SK-N-SH treated with all-trans-retinoic acid at 6 μM for 48 hours (cell line): ENCODE results near the gene FCN2.

ENCODE experiments used
- ATAC-seq: fragments of 200-7000 bp; cut with Tn5 transposase; 3 replicates; pipeline ENCODE4 v1.9.1; 2020; ENCODE audit warnings: mild to moderate bottlenecking, moderate library complexity
- ARNTL ChIP-seq: fragments of 450-650 bp; formaldehyde crosslinking; IDR thresholded peaks from 2 replicates; pipeline ENCODE4 v1.5.0; 2020; ENCODE audit warnings: low read depth, mild to moderate bottlenecking, moderate library complexity, borderline replicate concordance
- BACH2 ChIP-seq: fragments of 250-450 bp; sonication (Bioruptor Pico); IDR thresholded peaks from 2 replicates; pipeline ENCODE4 v1.9.0; 2021; ENCODE audit warnings: mild to moderate bottlenecking, borderline replicate concordance
- CREB5 ChIP-seq: fragments of 250-450 bp; sonication (Bioruptor Pico); IDR thresholded peaks from 2 replicates; pipeline ENCODE4 v1.5.1; 2020; ENCODE audit warnings: low read depth, mild to moderate bottlenecking, moderate library complexity
- CSDC2 ChIP-seq: fragments of 250-450 bp; sonication (Bioruptor Pico); IDR thresholded peaks from 2 replicates; pipeline ENCODE4 v1.5.0; 2020; ENCODE audit warnings: mild to moderate bottlenecking, moderate library complexity
- ESRRG ChIP-seq: fragments of 250-450 bp; sonication (Bioruptor Pico); IDR thresholded peaks from 2 replicates; pipeline ENCODE4 v1.6.1; 2021; ENCODE audit warnings: mild to moderate bottlenecking
- GLIS3 ChIP-seq: fragments of 250-450 bp; sonication (Bioruptor Pico); IDR thresholded peaks from 2 replicates; pipeline ENCODE4 v1.5.0; 2020; ENCODE audit warnings: mild to moderate bottlenecking, moderate library complexity
- ISL1 ChIP-seq: fragments of 250-450 bp; sonication (Bioruptor Pico); IDR thresholded peaks from 2 replicates; pipeline ENCODE4 v2.1.2; 2022; ENCODE audit warnings: mild to moderate bottlenecking, moderate library complexity
- OSR1 ChIP-seq: fragments of 250-450 bp; sonication (Bioruptor Pico); IDR thresholded peaks from 2 replicates; pipeline ENCODE4 v1.8.0; 2022; ENCODE audit warnings: moderate library complexity, mild to moderate bottlenecking, inconsistent platforms
- PATZ1 ChIP-seq: fragments of 250-450 bp; sonication (Bioruptor Pico); IDR thresholded peaks from 2 replicates; pipeline ENCODE4 v1.8.0; 2020; ENCODE audit warnings: mild to moderate bottlenecking, moderate library complexity, borderline replicate concordance
- RARB ChIP-seq: fragments of 250-450 bp; sonication (Bioruptor Pico); IDR thresholded peaks from 2 replicates; pipeline ENCODE4 v1.8.0; 2021; ENCODE audit warnings: mild to moderate bottlenecking, moderate library complexity
- SNAI2 ChIP-seq: fragments of 250-450 bp; sonication (Bioruptor Pico); IDR thresholded peaks from 2 replicates; pipeline ENCODE4 v1.5.0; 2020; ENCODE audit warnings: mild to moderate bottlenecking, moderate library complexity
- TCF4 ChIP-seq: fragments of 250-450 bp; sonication (Bioruptor Pico); IDR thresholded peaks from 2 replicates; pipeline ENCODE4 v1.8.0; 2021; ENCODE audit warnings: mild to moderate bottlenecking, moderate library complexity, borderline replicate concordance
- TOX ChIP-seq: fragments of 250-450 bp; sonication (Bioruptor Pico); IDR thresholded peaks from 2 replicates; pipeline ENCODE4 v1.8.0; 2021; ENCODE audit warnings: mild to moderate bottlenecking, moderate library complexity, borderline replicate concordance
- TSHZ2 ChIP-seq: fragments of 250-450 bp; sonication (Bioruptor Pico); IDR thresholded peaks from 2 replicates; pipeline ENCODE4 v1.5.0; 2020; ENCODE audit warnings: mild to moderate bottlenecking, moderate library complexity
- ZC3H10 ChIP-seq: fragments of 250-450 bp; sonication (Bioruptor Pico); IDR thresholded peaks from 2 replicates; pipeline ENCODE4 v1.5.1; 2021; ENCODE audit warnings: mild to moderate bottlenecking, moderate library complexity
- ZFP3 ChIP-seq: fragments of 250-450 bp; sonication (Bioruptor Pico); IDR thresholded peaks from 2 replicates; pipeline ENCODE4 v1.5.0; 2020; ENCODE audit warnings: mild to moderate bottlenecking, moderate library complexity
- ZFP30 ChIP-seq: fragments of 450-650 bp; formaldehyde crosslinking; IDR thresholded peaks from 2 replicates; pipeline ENCODE4 v1.5.0; 2022; ENCODE audit warnings: mild to moderate bottlenecking, moderate library complexity
- ZNF565 ChIP-seq: fragments of 450-650 bp; formaldehyde crosslinking; conservative IDR thresholded peaks from 2 replicates; pipeline ENCODE4 v1.5.0; 2020; ENCODE audit warnings: low read depth, mild to moderate bottlenecking, moderate library complexity
- ZNF70 ChIP-seq: fragments of 450-650 bp; formaldehyde crosslinking; IDR thresholded peaks from 2 replicates; pipeline ENCODE4 v1.5.0; 2020; ENCODE audit warnings: mild to moderate bottlenecking, moderate library complexity
- TF ChIP-seq, protein P1 (sequence below): fragments of 250-450 bp; sonication (Bioruptor Pico); IDR thresholded peaks from 2 replicates; pipeline ENCODE4 v1.5.1; 2021; ENCODE audit warnings: mild to moderate bottlenecking, moderate library complexity
- TF ChIP-seq, protein P2 (sequence below): fragments of 250-450 bp; sonication (Bioruptor Pico); IDR thresholded peaks from 2 replicates; pipeline ENCODE4 v1.8.0; 2021; ENCODE audit warnings: low read depth, mild to moderate bottlenecking, moderate library complexity, borderline replicate concordance

Gene FCN2

GRCh38 chr9:134908524-134909309, 28.1 kb downstream of the FCN2 start:
- TF ChIP-seq ESRRG (CRISPR knock-in tag), result no peak
- no peak for TF ChIP-seq ZNF70 (CRISPR knock-in tag)
- TF ChIP-seq CSDC2 (CRISPR knock-in tag), result no peak
- TF ChIP-seq, protein P1, sequence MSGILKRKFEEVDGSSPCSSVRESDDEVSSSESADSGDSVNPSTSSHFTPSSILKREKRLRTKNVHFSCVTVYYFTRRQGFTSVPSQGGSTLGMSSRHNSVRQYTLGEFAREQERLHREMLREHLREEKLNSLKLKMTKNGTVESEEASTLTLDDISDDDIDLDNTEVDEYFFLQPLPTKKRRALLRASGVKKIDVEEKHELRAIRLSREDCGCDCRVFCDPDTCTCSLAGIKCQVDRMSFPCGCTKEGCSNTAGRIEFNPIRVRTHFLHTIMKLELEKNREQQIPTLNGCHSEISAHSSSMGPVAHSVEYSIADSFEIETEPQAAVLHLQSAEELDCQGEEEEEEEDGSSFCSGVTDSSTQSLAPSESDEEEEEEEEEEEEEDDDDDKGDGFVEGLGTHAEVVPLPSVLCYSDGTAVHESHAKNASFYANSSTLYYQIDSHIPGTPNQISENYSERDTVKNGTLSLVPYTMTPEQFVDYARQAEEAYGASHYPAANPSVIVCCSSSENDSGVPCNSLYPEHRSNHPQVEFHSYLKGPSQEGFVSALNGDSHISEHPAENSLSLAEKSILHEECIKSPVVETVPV (CRISPR knock-in tag), result no peak
- TF ChIP-seq, protein P2, sequence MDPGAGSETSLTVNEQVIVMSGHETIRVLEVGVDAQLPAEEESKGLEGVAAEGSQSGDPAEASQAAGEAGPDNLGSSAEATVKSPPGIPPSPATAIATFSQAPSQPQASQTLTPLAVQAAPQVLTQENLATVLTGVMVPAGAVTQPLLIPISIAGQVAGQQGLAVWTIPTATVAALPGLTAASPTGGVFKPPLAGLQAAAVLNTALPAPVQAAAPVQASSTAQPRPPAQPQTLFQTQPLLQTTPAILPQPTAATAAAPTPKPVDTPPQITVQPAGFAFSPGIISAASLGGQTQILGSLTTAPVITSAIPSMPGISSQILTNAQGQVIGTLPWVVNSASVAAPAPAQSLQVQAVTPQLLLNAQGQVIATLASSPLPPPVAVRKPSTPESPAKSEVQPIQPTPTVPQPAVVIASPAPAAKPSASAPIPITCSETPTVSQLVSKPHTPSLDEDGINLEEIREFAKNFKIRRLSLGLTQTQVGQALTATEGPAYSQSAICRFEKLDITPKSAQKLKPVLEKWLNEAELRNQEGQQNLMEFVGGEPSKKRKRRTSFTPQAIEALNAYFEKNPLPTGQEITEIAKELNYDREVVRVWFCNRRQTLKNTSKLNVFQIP, result no peak
- no peak for TF ChIP-seq CREB5 (CRISPR knock-in tag)
- TF ChIP-seq TOX (CRISPR knock-in tag), result no peak
- no peak for ATAC-seq

- ATAC-seq, result no peak
- no peak for TF ChIP-seq RARB
- no peak for TF ChIP-seq OSR1 (CRISPR knock-in tag)
These were observed 29.2 kb downstream of the FCN2 start for GRCh38 chr9:134909511-134910481.

DNA sequence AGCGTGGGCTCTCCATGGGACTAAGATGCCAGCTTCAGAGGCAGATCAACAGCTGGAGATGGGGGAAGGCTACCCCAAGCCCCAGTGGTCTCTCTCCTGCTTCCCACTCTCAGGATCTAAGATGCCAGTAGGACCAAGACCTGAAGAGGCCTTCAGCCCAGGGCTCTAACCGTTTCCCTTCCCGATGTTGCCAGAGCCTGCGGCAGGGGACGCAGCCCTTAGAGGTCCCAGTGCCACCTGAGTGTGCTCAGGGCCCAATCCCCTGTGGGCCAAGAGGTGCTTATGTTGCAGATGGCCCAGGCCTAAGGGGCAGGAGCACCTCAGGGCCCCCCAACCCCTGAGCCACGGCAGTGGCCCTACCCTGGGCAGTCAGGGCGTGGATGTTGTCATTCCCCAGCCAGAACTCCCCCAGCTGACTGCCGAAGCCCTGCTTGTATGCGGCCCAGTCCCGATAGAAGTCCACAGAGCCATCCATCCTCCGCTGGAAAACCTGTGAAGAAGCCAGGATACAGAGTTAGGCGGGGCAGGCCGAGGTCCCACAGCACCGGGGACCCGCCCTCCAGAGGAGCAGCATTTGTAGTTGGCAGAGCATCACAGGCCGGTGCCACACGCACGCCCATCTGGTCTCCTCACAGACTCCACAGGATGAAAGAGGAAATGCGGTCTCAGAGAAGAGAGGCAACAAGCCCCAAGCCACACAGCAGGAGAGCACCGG, 31.7 kb downstream of the FCN2 start:
- ATAC-seq, result no peak
- TF ChIP-seq, protein P1 (CRISPR knock-in tag), result no peak
- no peak for TF ChIP-seq ZC3H10
- no peak for TF ChIP-seq ZFP30
- no peak for TF ChIP-seq SNAI2 (CRISPR knock-in tag)
- no peak for TF ChIP-seq TCF4 (CRISPR knock-in tag)
- no peak for TF ChIP-seq ZNF70 (CRISPR knock-in tag)
- no peak for TF ChIP-seq ZNF565 (CRISPR knock-in tag)
- no peak for TF ChIP-seq TSHZ2 (CRISPR knock-in tag)
- TF ChIP-seq CSDC2 (CRISPR knock-in tag), result no peak
- no peak for TF ChIP-seq BACH2
- no peak for TF ChIP-seq TOX (CRISPR knock-in tag)
- TF ChIP-seq ARNTL, result no peak
- no peak for TF ChIP-seq ISL1 (CRISPR knock-in tag)
- TF ChIP-seq GLIS3 (CRISPR knock-in tag), result no peak
- TF ChIP-seq CREB5 (CRISPR knock-in tag), result no peak
- no peak for TF ChIP-seq ZFP3 (CRISPR knock-in tag)
- TF ChIP-seq PATZ1 (CRISPR knock-in tag), result no peak
